HG02970 (cell line): ENCODE data around the gene EFL1.
"Not testable (repeated sequence)": the region's sequence is repeated elsewhere in the genome, so short reads cannot be mapped to it uniquely, and the experiment has no call there.

Source experiments
- ATAC-seq: cut with Tn5 transposase; IDR thresholded peaks from one replicate; pipeline ENCODE4 v1.9.1; 2021; ENCODE audit warnings: mild to moderate bottlenecking, moderate library complexity, moderate number of reproducible peaks; ENCODE audit not compliant: unreplicated experiment, low FRiP score

Gene EFL1

GRCh38 chr15:82282386-82282785 is 19.9 kb upstream of the EFL1 start:
- ATAC-seq = not testable (repeated sequence)

GRCh38 chr15:82281276-82281675 is 18.7 kb upstream of the EFL1 start:
- ATAC-seq = not testable (repeated sequence)

- ATAC-seq = no peak
Observed at GRCh38 chr15:82275410-82275809, 12.9 kb upstream of the EFL1 start.

- no peak for ATAC-seq
Observed at GRCh38 chr15:82272154-82272553, 9.6 kb upstream of the EFL1 start.

- not testable (repeated sequence) for ATAC-seq
Observed at GRCh38 chr15:82268454-82268853, 5.9 kb upstream of the EFL1 start.

- ATAC-seq = not testable (repeated sequence)
Observed at GRCh38 chr15:82267137-82267536, 4.6 kb upstream of the EFL1 start.

- no peak for ATAC-seq
Observed at GRCh38 chr15:82263350-82263749, 816 bp upstream of the EFL1 start.

- ATAC-seq = peak; percentile 8
Observed at GRCh38 chr15:82261566-82262421, 740 bp downstream of the EFL1 start.

GRCh38 chr15:82248261-82248660 is 14.3 kb downstream of the EFL1 start:
- not testable (repeated sequence) for ATAC-seq

GRCh38 chr15:82245956-82246355 is 16.6 kb downstream of the EFL1 start:
- not testable (repeated sequence) for ATAC-seq

GRCh38 chr15:82243644-82244043 is 18.9 kb downstream of the EFL1 start:
- ATAC-seq = not testable (repeated sequence)

- ATAC-seq = not testable (repeated sequence)
Observed at GRCh38 chr15:82241836-82242499, 20.6 kb downstream of the EFL1 start.

- no peak for ATAC-seq
Observed at GRCh38 chr15:82239685-82240391, 22.7 kb downstream of the EFL1 start.

- ATAC-seq = not testable (repeated sequence)
Observed at GRCh38 chr15:82237944-82238534, 24.5 kb downstream of the EFL1 start.

- ATAC-seq = no peak
Observed at GRCh38 chr15:82231842-82232241, 30.7 kb downstream of the EFL1 start.

- ATAC-seq = no peak
Observed at GRCh38 chr15:82231233-82231632, 31.3 kb downstream of the EFL1 start.

GRCh38 chr15:82228750-82229149 is 33.8 kb downstream of the EFL1 start:
- no peak for ATAC-seq

GRCh38 chr15:82221535-82221934 is 41.0 kb downstream of the EFL1 start:
- ATAC-seq = not testable (repeated sequence)

- ATAC-seq = not testable (repeated sequence)
Observed at GRCh38 chr15:82216092-82216491, 46.4 kb downstream of the EFL1 start.

GRCh38 chr15:82212201-82212600 is 50.3 kb downstream of the EFL1 start:
- ATAC-seq = not testable (repeated sequence)
